GM19238 (cell line): ENCODE results near the gene ADAM15.

Experiments used
- DNase-seq: peaks from one replicate; pipeline ENCODE4 v3.0.0; 2011; ENCODE audit warnings: low spot score; ENCODE audit not compliant: insufficient read length

ADAM15 gene

DNA sequence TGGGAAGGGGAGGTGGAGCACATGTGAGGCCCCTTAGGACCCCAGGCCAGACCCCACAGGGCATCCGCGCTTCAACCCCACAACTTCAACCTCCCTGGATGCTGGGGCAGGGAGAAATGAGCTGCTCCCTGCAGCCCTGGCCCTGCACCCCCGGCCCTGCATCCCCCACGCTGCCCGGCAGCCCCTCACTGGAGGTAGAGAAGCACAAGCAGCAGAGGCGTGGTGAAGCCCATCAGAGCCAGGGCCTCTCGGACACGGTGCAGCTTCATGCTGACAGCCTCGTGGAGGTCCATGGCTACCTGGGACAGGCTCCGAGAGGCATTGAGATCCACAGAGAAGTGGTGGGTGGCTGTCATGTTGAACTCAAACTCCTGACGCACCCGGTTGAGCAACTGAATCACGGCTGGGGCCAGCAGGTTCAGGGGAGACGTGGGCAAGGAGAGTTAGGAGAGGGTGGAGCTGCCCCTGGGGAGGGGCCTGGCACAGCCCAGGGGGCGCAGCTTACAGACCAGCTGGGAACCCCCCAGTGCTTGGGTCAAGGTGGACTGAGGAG is 20.8 kb upstream of the ADAM15 start:
- no peak for DNase-seq

DNA sequence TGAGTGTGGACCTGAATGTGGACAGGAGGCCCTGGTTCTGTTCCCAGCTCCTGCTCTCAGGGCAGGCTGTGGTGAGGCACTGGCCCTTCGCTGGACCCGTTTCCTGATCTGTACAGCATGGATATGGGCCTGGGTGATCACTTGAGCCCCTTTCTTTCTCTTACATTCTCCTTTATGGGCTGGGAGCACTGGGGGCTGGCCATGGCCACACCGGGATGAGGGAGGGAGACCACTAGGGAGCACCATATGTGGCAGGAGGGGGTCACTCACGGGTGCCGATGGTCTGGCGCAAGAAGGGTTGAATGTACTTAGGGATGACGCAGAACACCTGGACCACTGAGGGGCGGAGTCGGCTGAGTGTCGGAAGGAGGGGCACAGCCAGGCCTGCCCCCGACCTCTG is 20.2 kb upstream of the ADAM15 start:
- DNase-seq, result no peak

DNA sequence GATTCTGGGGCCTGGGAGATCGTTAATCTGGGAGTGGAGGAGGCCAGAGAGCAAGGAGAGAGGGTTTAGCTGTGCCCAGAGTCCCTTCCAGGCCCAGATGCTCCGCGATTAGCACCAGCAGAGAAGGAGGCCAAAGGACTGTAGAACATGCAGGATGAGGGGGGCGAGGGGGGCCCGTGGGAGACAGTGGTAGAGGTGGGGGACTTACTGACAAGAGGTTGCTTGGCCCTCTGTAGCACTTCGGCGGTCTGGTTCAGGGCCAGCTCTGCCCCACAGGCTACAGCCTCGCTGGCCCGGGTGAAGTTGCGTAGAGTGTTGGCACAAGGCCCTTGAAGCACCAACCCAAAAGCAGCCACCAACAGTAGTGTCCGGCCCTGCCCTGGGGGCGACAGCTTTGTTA is 18.2 kb upstream of the ADAM15 start:
- no peak for DNase-seq

DNA sequence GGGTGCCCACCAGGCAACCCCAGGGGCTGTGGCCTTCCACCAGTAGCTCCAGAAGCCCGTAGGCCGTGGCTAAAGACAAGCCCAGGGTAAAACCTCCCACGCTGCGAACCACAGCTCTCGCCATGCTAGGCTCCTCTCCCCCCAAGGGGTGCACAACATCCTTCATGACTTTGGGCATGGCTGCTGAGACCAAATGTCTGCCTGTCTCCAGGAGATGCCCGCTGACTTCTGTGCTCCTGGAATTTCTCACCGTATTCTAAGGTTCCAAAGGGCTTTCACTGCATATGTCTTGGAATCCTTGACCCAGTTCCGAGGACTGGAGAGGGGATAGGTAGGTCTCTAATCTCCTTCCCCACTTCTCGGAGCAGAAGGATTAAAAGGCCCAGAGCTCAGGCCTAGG is 17.6 kb upstream of the ADAM15 start, which contains the start of the genes DCST1 and DCST2:
Gene DCST1 (plus strand): TSS at position 301 of the 400 bp plus-strand sequence. CDS start 213 bp downstream, outside the sequence.
Gene DCST2 (minus strand): TSS at position 258 of the 400 bp plus-strand sequence. CDS start 80 bp downstream, at position 178.
- no peak for DNase-seq

DNA sequence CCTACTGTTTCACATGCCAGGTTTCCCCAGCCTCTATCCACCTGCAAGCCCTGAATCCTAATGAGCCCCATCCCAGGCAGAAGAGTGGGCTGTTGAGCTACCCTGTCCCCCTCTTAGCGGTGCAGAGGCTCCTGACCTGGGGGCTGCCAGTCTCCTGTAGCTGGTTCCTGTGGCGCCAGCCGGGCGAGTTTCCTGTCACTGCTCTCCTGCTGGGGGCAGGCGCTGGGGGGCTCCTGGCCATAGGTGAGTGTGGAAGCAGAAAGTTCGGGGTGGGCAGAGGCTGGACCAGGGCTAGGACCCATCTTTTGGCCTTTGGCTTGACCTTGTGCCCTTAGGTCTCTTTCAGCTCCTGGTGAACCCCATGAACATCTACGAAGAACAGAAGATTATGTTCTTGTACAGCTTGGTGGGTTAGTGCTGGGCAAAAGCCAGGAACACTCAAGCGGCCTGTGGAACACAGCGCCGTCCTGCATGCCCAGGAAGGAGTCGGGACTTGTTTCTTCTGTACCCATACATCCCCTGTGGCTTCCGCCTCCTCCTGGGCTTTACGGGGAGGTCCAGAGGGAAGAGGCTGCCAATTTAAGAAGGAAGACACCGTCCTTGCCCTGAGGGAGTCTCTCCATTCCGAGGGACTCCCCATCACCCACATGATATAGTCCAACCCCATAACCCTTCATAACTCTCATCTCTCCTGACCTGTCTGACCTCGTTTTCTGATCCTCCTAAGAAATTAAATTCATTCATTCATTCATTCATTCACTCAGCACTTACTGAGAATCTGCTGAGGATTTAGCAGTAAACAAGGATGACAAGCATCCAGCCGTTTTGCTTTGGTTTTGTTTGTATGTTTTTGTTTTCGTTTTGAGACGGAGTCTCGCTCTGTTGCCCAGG is 16.6 kb upstream of the ADAM15 start:
- no peak for DNase-seq

DNA sequence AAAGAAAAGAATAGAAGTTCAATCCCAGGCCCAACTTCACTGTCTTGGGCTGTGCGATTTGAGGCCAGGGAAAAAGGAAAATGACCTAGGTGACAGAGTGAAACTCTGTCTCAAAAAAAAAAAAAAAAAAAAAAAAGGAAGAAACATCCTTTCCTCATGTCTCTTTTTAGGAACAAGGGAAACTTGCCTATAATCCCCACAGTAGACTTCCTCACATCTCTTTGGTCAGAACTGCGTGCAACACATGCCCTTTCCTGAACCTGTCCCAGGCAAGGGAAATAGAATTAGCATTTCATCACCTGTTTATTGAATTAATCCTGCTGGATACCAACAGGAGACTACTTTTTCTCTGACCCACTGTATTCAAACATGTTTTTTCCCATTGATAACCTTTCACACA is 15.2 kb upstream of the ADAM15 start:
- no peak for DNase-seq

DNA sequence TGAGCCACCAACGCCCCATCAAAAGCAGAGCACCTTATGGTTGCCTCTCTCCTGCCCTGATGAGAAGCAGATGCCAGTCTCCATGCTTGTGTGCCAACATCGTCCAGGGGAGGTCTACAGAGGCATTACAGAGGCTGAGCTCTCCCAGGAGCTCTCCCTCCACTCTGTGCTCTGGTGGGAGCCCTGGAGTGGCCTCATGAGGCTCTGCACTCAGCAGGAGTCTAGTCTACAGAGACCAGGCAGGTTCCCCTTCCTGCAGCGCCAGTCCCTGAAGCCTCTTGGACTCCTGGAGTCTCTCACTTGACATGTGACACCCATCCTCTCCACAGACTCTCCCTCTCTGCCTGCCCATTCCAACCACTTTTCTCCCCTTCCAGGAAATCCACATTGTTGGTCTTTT is 14.1 kb upstream of the ADAM15 start:
- no peak for DNase-seq

DNA sequence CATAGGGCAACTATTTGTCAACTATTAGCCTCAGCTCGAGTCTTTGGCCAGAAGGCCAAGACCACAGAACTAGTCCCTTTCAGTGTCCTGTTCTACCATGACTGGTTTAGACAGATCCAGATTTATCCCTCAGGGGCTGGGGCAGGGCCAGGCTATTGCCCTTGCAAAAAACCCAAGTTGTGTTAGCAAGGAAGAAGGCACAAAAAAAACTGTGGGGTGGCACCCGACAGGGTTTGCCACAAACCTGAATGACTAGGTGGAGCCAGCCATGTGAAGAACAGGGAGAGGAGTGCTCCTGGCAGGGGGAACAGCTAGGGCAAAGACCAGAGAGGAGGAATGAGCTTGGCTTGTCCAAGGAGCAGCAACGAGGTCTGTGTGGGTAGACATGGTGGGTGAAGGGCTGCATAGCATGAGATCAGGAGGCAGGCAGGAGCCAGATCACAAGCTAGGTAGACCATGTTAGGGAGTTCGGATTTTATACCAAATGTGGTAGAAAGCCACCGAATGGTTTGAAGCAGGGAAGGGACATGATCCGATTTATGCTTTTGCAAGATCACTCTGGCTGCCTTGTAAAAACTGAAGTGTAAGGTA is 13.2 kb upstream of the ADAM15 start:
- DNase-seq, result no peak

DNA sequence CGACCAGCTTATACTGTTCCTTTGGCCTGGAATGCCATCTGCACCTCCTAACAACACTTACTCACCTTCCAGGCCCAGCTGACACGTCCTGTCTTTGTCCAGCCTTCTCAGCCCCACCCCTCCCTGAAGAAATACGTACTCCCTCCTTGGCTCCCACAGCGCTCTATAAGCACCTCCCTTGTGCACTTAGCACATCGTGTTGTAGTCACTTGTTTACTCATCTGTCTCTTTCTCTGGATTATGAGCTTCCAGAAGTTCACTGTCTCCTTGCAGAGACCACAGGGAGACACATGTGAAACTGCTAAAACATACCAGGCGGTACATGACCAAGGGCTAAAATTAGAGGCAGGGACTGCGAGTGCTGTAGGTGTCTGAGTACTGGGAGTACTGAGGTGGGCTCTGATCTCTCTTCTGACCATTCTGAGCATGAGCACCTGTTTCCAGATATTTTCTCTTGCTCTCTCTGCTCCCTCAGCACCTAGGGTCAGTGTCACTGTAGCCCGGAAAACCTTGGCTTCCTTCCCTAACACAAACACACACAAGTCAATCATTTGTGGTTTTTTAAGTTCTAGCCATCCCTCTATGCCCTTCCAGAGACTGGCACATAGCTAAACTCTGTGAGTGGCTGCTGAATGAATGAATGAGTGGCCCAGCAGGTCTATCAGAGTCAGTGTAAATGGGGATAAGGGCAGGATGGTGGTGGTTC is 12.4 kb upstream of the ADAM15 start:
- DNase-seq, result no peak

DNA sequence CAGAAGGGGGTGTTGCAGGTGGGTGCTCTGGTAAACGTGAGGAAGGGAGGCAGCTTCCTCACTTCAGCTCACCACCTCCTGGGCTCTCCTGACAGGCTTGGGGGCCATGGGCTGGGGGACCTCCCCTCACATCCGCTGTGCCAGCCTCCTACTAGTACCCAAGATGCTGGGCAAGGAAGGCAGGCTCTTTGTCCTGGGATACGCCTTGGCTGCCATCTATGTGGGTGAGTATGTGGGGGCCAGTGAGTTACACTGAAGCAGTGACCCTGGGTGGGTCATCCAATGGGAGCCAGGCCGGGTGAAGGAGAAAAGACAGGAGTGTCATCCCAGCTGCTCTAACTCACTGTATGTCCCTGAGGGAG is 11.8 kb upstream of the ADAM15 start:
- no peak for DNase-seq

DNA sequence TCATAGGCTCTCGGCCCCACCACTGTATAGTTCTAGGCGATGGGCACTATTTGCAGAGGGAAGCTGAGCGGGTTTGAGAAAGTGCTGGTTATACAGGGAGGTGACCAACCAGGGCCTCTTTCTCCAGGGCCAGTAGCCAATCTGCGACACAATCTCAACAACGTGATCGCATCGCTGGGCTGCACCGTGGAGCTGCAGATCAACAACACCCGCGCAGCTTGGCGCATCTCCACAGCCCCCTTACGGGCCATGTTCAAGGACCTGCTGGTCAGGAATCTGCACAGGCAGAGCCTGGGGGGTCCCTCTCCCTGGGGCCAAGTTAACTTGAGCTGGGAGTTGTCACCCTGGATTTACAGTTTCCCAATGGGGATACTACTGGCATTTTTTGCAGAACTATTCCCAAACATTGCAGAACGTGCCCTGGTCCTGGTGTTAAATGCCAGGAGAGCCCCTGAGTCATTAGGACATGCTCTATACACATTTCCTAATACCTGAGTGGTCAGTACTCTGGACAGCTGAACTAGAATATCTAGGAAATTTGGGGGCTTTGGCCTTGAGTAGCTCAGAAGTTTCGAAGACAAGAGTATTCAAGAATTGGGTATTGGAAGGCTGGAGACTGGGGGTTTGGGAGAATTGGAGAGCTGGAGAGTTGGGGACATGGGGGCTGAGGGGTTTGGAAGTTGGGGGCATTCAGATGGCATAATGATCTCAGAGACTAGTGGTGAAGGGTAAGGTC is 10.6 kb upstream of the ADAM15 start:
- DNase-seq, result no peak

DNA sequence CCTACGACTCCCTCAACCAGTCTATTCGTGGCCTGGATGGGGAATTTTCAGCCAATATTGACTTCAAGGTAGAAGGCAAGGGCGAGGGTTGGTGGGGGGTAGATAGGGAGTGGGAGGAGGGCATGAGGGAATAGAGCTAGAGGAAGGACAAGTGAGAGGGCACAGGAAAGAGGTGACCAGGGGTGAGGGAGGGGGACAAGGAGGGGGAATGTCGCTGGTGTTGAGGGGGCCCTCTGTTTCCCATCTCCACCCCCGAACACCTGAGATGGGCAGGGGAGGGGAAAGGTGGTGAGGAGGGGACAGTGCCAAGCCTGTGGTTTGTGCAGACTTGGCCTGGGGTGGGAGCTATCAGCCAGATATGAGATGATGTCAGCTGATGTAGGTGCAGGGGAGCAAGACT is 8.3 kb upstream of the ADAM15 start:
- DNase-seq, result no peak

DNA sequence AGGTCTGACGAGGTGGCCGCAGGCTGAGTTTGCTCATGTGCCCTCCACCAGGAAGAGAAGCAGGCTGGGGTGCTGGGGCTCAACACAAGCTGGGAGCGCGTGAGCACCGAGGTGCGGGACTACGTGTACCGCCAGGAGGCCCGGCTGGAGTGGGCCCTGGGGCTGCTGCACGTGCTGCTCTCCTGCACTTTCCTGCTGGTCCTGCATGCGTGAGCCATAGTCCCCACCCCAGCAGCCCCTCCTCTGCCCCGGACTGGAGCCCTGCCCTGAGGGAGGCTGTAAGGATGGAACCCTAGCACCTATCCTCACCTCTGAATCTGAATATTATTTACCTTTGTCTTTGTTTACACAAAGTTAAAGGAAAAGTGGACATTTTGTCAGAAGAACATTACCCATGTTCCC is 7.8 kb upstream of the ADAM15 start:
- DNase-seq, result no peak

DNA sequence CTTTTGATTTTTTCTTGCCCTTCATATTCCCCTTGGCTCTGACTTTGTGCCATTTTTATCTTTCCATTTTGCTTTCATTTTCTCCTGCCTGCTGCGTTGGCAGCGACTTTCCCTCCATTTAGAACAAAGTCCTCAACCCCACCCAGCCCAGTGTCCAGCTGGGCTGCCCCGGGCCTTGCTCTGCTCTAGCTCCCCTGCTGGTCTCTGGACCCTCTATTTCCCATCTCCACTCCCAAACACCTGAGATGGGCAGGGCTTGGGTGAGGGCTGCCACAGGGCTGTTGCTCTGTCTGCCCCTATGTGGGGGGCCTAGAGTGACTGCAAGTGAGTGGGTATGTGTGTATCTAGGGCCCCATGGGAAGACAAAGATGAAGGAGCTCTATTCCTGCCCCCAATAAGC is 7.3 kb upstream of the ADAM15 start:
- DNase-seq, result no peak

DNA sequence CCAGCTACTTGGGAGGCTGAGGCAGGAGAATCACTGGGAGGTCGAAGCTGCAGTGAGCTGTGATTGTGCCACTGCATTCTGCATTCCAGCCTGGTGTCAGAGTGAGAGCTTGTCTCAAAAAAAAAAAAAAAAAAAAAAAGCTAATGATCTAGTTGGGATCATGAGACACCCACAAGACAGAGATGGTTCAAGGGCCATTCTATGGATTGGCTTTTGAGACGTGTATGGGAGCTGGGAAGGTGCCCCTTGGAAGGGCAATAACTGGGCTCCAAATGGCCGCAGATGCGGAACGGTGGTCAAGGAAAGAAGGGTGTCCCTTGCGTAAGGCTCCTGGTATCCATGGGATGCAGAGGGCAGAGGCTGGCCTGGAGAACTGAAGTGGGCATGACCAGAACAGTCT is 6.8 kb upstream of the ADAM15 start:
- no peak for DNase-seq

DNA sequence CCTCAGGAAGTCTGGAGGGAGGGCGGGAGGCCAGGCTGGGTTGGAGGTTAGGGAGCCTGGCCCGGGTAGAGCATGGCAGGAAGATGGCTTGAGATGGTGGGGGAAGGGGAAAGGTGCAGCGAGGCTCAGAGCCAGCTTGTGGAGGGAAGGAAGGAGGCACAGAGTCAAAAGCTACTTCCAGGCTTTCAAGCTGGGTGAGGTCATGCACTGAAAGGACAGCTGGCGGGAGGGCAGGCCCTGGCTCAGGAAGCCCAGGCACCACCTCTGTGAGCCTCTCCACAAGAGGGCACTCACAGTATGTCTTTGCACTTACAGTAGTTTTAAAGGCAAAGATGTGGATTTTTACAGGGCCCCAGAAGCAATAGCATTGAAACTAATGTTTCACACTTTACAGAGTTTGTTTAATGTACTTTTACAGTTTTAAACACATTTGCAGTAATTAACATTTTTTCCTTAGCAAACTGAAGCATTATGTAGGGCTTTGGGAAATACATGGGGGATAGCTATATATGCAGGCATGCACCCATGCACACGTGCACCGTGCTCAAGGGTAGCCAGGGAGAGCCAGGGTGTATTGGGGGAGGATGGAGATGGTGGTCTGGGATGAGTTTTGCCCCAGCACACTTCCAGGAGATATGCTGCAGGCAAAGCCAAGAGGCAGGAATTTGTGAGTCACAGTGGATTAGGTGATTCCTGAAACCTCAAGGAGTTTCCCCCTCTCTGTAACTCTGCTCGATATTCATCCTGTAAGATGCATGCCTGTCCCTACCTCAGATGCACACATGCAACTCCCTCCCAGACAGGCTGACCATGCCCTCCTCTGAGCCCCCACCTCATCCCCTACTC is 6.1 kb upstream of the ADAM15 start:
- no peak for DNase-seq

DNA sequence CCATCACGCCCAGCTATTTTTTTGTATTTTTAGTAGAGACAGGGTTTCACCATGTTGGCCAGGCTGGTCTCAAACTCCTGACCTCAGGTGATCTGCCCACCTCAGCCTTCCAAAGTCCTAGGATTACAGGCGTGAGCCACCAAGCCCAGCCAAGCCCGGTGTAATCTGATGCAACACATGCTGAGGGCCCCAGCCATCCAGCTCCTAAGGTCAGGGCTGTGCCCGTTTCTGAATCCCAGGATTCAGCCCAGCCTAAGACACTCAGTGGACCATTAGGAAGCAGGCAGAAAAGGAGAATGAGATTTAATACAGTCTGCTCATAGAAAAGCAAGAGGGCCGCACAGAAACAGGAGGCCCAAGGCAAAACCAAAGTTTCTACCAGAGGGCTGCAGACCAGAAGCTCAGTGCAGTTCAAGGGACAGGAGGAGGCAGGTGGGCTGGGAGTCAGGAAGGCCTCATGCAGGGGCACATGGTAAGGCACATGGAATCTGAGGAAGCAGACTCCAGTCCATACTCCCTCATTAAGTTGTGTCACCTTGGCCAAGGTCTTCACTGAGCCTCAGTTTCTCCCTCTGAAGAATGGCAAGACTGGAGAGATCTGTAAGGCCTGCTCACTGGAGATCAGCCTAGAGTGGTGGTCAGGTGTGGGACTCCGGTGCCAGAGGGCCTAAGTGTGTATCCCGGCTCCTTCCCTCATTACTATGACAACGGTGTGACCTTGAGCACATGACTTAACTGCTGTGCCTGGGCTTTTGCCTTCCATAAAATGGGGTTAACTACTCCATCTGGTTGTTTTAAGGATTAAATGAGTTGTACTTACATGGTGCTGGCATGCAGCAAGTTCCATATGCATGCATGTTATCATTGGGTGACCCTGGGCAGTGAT is 2.4 kb upstream of the ADAM15 start:
- DNase-seq, result no peak

DNA sequence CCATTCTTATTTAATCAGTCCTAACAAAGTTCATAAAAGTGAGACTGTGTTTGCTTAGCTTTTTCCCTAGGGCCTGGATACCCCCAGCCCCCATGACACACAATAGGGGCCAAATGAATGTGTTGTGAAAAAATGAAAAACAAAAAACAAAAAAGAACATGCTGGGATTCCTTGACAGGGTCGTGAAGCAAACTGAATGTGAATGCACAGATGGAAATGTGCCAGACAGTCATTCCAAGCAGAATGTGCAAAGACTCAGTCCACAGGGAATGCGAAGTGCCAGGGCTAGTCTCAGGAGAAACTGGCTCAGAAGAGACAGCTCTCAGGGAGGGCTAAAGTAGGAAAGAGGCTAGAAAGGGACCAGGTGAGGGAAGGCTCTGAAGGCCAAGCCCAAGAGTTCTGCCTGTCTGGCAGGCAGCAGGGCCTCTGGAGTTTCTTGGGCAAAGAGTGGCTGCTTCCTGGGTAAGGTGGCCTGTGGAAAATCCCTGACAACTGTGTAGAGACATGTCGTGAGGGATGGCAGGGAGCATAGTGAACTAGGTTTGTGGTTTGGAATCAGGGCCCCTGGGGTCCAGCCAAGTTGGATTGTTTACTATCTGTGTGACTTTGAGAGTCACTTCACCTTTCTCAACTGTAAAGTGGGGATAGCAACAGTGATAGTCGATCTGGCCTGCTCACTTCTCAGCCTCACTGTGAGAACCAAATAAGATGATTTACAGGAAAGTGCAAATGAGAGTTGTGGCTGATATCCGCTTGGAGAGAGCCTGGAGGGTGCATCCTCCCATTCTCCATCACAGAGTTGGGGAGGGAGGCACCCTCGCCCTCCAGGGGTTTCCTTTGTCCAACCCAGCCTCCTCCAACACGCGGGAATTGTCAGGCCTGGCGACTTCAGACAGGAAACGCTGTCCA is 1.2 kb upstream of the ADAM15 start:
- no peak for DNase-seq
